SIG-M5 (cell line): ENCODE measurements around the gene CNTN2.

ENCODE experiments used
- DNase-seq: peaks from one replicate; lab custom pipeline; 2025; lab: John Stamatoyannopoulos, UW

CNTN2 gene

DNA sequence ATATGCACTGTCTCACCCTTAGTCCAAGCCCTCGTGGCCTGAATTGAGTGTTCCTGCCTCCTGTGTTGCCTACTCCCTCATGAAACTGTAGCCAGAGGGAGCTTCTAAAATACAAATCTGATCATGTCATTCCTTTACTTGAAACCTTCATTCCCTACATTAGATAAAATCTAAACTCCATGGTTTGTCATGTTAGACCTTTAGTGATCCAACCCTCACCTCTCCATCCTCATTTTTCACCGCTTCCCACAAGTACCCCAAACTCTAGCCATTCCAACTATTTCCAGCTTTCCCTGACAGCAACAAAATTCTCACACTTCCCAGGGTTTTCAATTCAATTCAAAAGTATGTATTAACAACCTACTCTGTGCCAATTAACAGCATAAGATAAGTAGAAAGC, 18.3 kb upstream of the CNTN2 start:
- no peak for DNase-seq

GRCh38 chr1:205025239-205025638, 17.8 kb upstream of the CNTN2 start:
- DNase-seq: no peak

DNA sequence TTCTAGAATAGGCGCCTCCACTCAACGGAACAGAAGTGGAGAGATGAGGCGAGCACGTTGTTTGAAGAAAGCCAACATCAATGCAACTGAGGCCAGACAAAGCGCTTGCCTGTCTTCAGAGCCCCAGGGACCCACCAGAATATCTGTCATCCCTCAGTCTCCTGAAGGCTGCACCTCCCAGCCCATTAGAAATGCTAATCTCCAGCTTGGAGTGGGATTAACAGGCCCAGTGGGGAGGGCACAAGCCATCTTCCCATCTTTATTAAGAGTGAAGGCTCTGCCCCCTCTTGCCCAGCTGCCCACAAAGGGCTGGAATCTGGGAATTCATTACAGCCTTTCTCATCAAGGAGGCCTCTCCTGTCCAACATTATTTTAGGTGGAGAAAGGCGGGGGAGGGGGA, 16.8 kb upstream of the CNTN2 start:
- DNase-seq: no peak

GRCh38 chr1:205028390-205028789, 14.6 kb upstream of the CNTN2 start:
- DNase-seq: no peak

GRCh38 chr1:205028924-205029323, 14.1 kb upstream of the CNTN2 start:
- no peak for DNase-seq

DNA sequence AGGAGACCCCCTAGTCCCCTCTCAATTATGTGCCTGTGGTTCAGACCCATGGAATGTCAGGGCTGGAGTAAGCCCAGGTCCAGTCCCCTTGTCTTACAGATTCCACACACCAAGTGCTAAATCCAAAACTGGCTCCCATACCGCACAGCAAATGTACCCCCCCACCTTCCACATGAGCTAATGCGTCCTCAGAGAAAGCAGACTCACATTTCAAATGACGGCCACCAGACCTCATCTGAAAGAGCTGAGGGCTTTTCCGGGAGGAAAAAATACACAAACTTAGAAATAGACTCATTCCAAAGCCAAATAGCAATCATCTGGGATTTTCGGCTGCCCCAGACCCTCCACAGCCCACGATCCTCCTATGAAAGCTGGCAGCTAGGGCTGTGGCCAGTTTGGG, 12.8 kb upstream of the CNTN2 start:
- no peak for DNase-seq

GRCh38 chr1:205030896-205031295, 12.1 kb upstream of the CNTN2 start:
- no peak for DNase-seq

GRCh38 chr1:205032508-205032907, 10.5 kb upstream of the CNTN2 start:
- no peak for DNase-seq

DNA sequence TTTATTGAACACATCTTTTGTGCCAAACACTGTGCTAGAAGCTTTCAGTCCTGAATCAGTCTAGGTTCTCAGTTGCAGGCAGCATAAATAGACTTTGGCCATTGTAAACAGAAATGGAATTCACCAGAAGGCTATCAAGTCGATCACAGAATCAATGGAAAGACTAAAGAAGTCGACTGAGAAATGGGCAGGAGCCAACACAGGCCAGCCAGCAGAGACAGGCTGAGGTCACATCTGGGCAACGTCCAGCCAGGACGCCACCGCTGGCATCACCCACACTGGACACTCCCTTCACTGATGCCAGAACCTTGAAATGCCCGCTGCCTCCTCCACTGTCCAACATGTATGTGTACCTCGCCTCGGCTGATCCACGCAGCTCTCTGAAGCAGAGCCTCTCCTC, 5.5 kb upstream of the CNTN2 start:
- DNase-seq: no peak

DNA sequence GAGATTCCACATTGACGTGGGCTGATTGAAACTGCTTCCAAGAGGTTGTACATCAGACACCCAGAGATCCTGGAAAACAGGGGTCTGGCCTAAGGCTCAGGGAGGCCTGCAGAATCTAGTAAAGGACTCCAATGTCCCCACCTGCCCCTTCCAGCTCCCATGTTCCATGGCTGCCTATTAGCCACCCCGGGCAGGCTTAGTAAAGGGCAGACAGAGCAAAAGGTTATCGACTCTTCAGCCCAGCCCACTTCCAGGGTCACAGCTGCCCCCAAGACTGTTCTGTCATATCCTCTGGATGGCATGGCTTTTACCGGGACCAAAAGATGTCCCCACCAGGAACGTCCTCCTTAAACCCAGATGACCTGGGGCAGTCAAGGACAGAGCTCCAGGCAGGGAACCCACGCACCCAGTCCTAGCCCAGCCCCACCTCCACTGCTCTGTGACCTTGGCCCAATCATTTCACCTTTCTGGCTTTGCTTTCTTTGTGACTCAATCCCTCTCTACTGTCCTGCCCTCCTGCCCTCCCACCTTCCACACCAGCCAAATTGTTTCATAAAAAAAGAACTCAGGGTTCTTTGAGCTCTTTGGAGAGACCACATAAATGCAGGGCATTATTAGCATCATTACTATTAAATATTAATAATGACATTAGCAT, 4.8 kb upstream of the CNTN2 start:
- DNase-seq: no peak

DNA sequence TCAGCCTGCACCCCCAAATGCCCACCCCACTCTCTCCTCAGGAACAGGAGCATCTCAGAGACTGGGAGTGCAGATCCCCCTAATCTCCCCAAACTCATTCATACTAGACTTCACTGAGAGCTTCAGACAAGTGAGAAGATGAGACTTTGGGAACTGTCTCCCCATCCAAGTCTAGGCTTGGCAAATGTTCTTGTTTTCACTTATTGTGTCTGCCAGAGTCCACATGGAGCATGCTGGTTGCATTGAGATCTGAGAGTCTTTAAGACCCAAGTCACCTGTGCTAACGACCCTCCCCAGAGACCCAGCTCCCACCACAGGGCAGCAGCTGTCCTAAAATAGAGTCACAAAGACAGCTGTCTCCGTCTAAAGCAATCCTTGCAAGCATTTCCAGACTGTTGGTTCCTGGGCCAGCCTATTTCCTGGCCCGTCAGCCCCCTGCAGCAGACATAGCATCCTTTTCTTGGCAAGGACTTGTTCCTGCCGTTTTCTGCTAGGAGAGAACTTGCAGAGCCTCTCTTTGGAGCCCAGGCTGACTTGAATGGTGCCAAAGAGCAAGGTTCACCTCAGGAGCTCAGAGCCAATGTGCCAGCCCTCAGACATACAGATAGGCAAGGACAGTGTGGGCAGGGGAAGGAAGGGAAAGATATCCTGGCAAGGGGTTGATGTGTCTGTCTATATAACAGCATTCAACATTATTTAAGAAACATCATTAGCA, 1.9 kb upstream of the CNTN2 start:
- no peak for DNase-seq

GRCh38 chr1:205041998-205042910, 758 bp upstream of the CNTN2 start:
- no peak for DNase-seq

GRCh38 chr1:205043866-205044265, 854 bp downstream of the CNTN2 start:
- DNase-seq: no peak

GRCh38 chr1:205044741-205045140, 1.7 kb downstream of the CNTN2 start:
- DNase-seq: no peak

GRCh38 chr1:205045146-205045545, 2.1 kb downstream of the CNTN2 start:
- no peak for DNase-seq

GRCh38 chr1:205046870-205047269, 3.9 kb downstream of the CNTN2 start:
- no peak for DNase-seq

DNA sequence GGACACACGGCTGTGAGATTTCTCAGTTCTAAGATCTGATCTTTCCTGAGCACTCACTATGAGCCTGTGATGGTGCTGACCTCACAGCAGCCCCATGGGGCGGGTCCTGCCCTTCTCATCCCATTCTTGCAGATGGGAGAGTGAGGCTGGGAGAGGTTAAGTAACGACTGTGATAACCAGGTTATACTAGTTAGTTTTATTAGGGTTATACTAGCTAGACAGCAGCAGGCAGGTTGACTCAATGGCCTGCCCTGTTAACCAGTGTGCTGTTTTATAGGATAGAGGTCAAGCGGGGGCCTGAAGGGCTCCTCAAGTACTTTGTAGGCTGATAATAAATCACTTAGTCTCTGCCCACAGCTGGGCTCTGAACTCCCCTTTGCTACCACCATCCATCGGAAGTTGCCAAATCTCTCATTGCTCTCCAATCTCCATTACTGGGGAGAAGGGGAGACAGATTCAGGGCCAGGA, 4.8 kb downstream of the CNTN2 start:
- DNase-seq: no peak

DNA sequence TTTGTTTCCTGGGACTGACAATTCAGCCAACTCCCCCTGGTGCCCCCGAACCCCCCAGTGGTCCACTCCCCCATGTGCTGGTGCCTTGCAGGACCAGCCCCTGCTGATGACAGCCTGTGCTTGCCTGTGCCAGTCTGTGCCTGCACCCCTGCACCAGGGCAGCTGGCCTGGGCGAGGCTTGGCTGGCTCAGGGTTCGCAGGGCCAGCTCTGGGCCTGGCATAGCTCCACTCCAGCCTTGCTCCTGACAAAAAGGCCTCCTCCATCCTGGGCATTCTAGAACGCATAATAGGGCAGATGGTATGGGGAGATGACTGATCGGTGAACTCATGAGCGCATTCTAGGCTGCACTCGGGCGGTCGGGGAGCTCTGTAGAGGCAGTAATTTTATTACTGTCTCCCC, 5.4 kb downstream of the CNTN2 start:
- no peak for DNase-seq

GRCh38 chr1:205049479-205049878, 6.5 kb downstream of the CNTN2 start:
- no peak for DNase-seq

DNA sequence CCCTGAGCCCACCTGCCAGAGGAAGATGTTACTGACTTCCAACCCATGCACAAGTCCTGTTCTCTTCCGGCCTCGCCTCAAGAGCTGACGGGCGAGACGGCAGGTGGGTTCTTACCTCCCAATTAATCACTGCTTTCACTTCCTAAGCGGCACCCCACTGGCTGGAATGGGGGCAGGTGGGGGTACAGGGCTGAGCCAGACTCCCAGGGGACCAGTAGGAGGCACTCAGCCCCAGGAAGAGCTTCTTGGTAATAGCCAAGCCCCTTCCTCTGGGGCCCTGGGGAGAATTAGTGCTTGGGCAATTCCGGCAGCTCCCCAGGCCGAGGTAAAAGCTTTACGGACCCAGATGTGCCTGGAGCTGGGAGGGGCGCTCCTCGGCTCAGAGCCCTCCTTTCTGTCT, 9.7 kb downstream of the CNTN2 start:
- no peak for DNase-seq

DNA sequence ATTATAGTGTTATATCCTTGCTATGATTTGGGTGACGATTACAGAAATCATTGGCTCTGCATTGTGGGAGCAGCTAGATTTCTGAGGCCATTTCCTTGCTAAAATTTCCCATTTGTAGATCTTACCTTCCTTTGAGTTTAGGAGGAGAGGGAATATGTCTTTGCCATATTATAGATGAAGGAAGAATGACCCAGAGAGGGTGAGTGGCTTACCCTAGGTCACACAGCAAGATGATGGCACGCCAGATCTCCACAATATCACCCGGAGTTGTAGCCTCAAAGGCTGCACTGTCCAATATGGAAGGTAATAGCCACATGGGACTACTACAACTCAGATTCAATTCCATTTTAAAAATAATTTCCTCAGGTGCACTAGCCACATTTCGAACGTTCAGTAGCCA, 10.3 kb downstream of the CNTN2 start:
- no peak for DNase-seq

DNA sequence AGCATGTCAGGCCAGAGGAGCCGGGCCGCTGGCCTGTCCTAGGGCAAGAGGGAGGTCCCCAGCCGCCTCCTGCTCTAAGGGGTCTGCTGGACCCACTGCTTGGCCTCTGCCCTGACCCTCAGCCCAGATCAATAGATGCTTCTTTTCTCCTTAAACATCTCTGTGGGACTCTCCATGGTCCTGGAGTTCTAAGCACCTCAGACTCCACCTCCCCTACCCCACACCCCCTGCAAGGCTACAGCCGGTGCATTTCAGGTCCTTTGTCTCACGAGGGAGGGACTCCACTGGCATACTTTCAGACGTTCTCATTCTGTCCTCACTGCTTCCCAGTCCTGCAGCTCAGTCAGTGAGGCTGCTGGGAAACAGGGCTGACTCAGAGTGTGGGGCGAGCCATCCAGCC, 11.0 kb downstream of the CNTN2 start:
- no peak for DNase-seq

DNA sequence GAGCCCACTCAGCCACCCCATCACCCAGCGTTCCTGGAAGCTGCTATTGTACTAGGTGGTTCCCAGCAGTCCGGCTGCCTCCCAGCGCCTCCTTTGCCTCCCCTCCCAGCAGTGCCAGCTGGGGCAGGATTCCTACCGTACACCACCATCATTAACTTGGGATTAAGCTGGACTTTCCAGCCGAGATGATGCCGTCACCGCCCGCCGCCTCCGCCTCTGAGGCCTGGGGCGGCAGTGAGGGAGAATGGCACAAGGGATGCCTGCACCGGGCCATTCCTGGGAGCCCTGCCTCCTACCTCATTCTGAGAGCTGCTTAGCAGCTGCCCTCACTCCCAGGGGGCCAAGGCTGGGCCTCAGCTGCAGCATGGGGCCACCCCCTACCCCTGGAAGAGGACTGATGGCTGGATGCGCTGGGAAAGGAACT, 13.2 kb downstream of the CNTN2 start:
- DNase-seq: no peak
